Endometrial microvascular endothelial cells (primary cell): ENCODE results near the gene FBXW4. TPM values are rescaled to one million over a fixed set of nuclear protein-coding genes. Genes with fewer than 3 reads are reported as not detected.

Experiments
- in situ Hi-C: cut with HindIII; loops from 2 replicates; pipeline ENCODE4 v1.10.0; 2017; ENCODE audit warnings: low sequenced_read_pairs, low pct_unique_long_range_greater_than_20kb; ENCODE audit errors: inconsistent ontology term
- total RNA-seq: library from RNA; depleted of rRNA; stranded (reverse); fragments of >200 nt; gene quantifications from one replicate; pipeline ENCODE4 v1.2.3, GENCODE V29; 2015; ENCODE audit errors: inconsistent ontology term

FBXW4 gene
- total RNA-seq, 1 donor from 2014 or later = 13.9 TPM

GRCh38 chr10:101708073-101708472 lies 13.1 kb upstream of the FBXW4 start:
- in situ Hi-C loops = no loop called here

- in situ Hi-C loops = no loop called here
These were observed 9.4 kb upstream of the FBXW4 start for GRCh38 chr10:101704331-101704730.

- in situ Hi-C loops = no loop called here
These were observed 1.7 kb upstream of the FBXW4 start for GRCh38 chr10:101696632-101697031.

GRCh38 chr10:101695404-101695890 lies 477 bp upstream of the FBXW4 start:
- in situ Hi-C loops = no loop called here

- in situ Hi-C loops = no loop called here
These were observed 844 bp downstream of the FBXW4 start for GRCh38 chr10:101693978-101694673.

- in situ Hi-C loops = no loop called here
These were observed 1.4 kb downstream of the FBXW4 start for GRCh38 chr10:101693651-101693977.

- in situ Hi-C loops = no loop called here
These were observed 3.9 kb downstream of the FBXW4 start for GRCh38 chr10:101691081-101691480.

- in situ Hi-C loops = no loop called here
These were observed 4.5 kb downstream of the FBXW4 start for GRCh38 chr10:101690461-101690860.

GRCh38 chr10:101687071-101687658 lies 7.8 kb downstream of the FBXW4 start:
- in situ Hi-C loops = no loop called here

- in situ Hi-C loops = no loop called here
These were observed 8.6 kb downstream of the FBXW4 start for GRCh38 chr10:101686133-101686925.

GRCh38 chr10:101684782-101685181 lies 10.2 kb downstream of the FBXW4 start:
- in situ Hi-C loops = no loop called here

GRCh38 chr10:101683276-101683675 lies 11.7 kb downstream of the FBXW4 start:
- in situ Hi-C loops = no loop called here

GRCh38 chr10:101682172-101682825 lies 12.7 kb downstream of the FBXW4 start:
- in situ Hi-C loops = no loop called here

- in situ Hi-C loops = no loop called here
These were observed 18.4 kb downstream of the FBXW4 start for GRCh38 chr10:101676565-101676964.

- in situ Hi-C loops = no loop called here
These were observed 19.9 kb downstream of the FBXW4 start for GRCh38 chr10:101675115-101675514.

GRCh38 chr10:101672536-101672935 lies 22.4 kb downstream of the FBXW4 start:
- in situ Hi-C loops = no loop called here

- in situ Hi-C loops = no loop called here
These were observed 23.5 kb downstream of the FBXW4 start for GRCh38 chr10:101671453-101671852.

GRCh38 chr10:101670635-101671034 lies 24.3 kb downstream of the FBXW4 start:
- in situ Hi-C loops = no loop called here

- in situ Hi-C loops = no loop called here
These were observed 25.8 kb downstream of the FBXW4 start for GRCh38 chr10:101669181-101669580.
